GM19239 (cell line): ENCODE measurements around the gene C17orf78.
A peak's percentile ranks its signal among the peaks of the same experiment; 100 is the strongest.
"Not testable (repeated sequence)": the region's sequence is repeated elsewhere in the genome, so short reads cannot be mapped to it uniquely, and the experiment has no call there.

Source experiments
- DNase-seq: peaks from one replicate; pipeline ENCODE4 v3.0.0; 2011; ENCODE audit warnings: low spot score; ENCODE audit not compliant: insufficient read length
- FAIRE-seq: peaks from 2 replicates; lab custom pipeline; 2011; peaks lifted over from hg19 to GRCh38; lab: Jason Lieb, UNC

Gene C17orf78

GRCh38 chr17:37385474-37385990 lies 9.7 kb downstream of the C17orf78 start:
- DNase-seq (no peak), FAIRE-seq (no peak)

GRCh38 chr17:37386462-37386861 lies 10.7 kb downstream of the C17orf78 start:
- no peak for DNase-seq
- FAIRE-seq: no peak

GRCh38 chr17:37388266-37388665 lies 12.5 kb downstream of the C17orf78 start:
- no peak for FAIRE-seq

GRCh38 chr17:37389160-37389559 lies 13.4 kb downstream of the C17orf78 start:
- FAIRE-seq (no peak), DNase-seq (no peak)

More at GRCh38 chr17:37388266-37388665, 12.5 kb downstream of the C17orf78 start:
- DNase-seq: no peak

GRCh38 chr17:37391146-37391545 lies 15.4 kb downstream of the C17orf78 start:
- DNase-seq (no peak), FAIRE-seq (no peak)

GRCh38 chr17:37392024-37392590 lies 16.3 kb downstream of the C17orf78 start:
- FAIRE-seq: no peak
- DNase-seq: no peak

- FAIRE-seq (no peak), DNase-seq (no peak)
Measured at GRCh38 chr17:37393352-37393751, 17.6 kb downstream of the C17orf78 start.

GRCh38 chr17:37399265-37399803 lies 23.5 kb downstream of the C17orf78 start:
- no peak for FAIRE-seq
- no peak for DNase-seq

GRCh38 chr17:37400505-37400904 lies 24.7 kb downstream of the C17orf78 start:
- no peak for FAIRE-seq

GRCh38 chr17:37405522-37405921 lies 29.7 kb downstream of the C17orf78 start:
- not testable (repeated sequence) for DNase-seq, FAIRE-seq

More at GRCh38 chr17:37400505-37400904, 24.7 kb downstream of the C17orf78 start:
- DNase-seq: no peak

GRCh38 chr17:37405955-37406634 lies 30.3 kb downstream of the C17orf78 start:
- DNase-seq: no peak
- FAIRE-seq: no peak

GRCh38 chr17:37406635-37407461 lies 31.1 kb downstream of the C17orf78 start, which contains the start of the genes ACACA and TADA2A:
ACACA (minus strand) TSS chr17:37406836; CDS start chr17:37406299, 537 bp downstream.
TADA2A (plus strand) TSS chr17:37406886; CDS start chr17:37411366, 4,480 bp downstream.
- DNase-seq (peak; percentile 96), FAIRE-seq (no peak)

GRCh38 chr17:37408145-37408479 lies 32.3 kb downstream of the C17orf78 start:
- not testable (repeated sequence) for FAIRE-seq, DNase-seq

GRCh38 chr17:37410357-37410756 lies 34.6 kb downstream of the C17orf78 start:
- FAIRE-seq: no peak
- DNase-seq: no peak

- DNase-seq (no peak), FAIRE-seq (no peak)
Measured at GRCh38 chr17:37413875-37414519, 38.2 kb downstream of the C17orf78 start.

GRCh38 chr17:37417852-37418251 lies 42.1 kb downstream of the C17orf78 start:
- DNase-seq (no peak), FAIRE-seq (no peak)

- FAIRE-seq: no peak
- DNase-seq: no peak
Measured at GRCh38 chr17:37422971-37423625, 47.3 kb downstream of the C17orf78 start.

GRCh38 chr17:37425268-37425667 lies 49.5 kb downstream of the C17orf78 start:
- FAIRE-seq (no peak), DNase-seq (no peak)

GRCh38 chr17:37429039-37429438 lies 53.3 kb downstream of the C17orf78 start:
- FAIRE-seq (no peak), DNase-seq (no peak)
